ENCODE measurements around the gene SNRK.

DNA sequence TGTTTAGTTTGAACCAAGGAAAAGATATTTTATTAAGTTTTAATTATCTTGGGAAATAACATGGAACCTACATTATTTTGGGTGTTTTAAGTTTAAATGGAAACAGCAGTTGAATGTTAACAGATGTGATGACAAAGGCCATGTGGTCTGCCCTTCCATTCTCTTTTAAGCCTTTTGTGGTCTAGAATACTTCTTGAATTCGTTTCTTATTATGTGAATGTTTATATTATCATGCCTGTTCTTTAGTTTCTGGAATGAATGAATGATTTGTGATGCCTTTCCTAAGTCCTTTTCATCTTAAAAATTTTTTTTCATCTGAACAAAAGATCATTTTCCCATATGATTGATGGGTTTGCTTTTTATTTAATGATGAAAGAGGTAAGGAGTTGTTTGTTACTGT lies 44.6 kb downstream of the SNRK start:
- TF ChIP-seq, protein P1, sequence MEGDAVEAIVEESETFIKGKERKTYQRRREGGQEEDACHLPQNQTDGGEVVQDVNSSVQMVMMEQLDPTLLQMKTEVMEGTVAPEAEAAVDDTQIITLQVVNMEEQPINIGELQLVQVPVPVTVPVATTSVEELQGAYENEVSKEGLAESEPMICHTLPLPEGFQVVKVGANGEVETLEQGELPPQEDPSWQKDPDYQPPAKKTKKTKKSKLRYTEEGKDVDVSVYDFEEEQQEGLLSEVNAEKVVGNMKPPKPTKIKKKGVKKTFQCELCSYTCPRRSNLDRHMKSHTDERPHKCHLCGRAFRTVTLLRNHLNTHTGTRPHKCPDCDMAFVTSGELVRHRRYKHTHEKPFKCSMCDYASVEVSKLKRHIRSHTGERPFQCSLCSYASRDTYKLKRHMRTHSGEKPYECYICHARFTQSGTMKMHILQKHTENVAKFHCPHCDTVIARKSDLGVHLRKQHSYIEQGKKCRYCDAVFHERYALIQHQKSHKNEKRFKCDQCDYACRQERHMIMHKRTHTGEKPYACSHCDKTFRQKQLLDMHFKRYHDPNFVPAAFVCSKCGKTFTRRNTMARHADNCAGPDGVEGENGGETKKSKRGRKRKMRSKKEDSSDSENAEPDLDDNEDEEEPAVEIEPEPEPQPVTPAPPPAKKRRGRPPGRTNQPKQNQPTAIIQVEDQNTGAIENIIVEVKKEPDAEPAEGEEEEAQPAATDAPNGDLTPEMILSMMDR (conservative IDR thresholded peaks at IDR 0.05; ENCODE audit: low read depth, low read length): no peak
- TF ChIP-seq EZH2 (IDR thresholded peaks at IDR 0.05; ENCODE audit: borderline replicate concordance, low read depth, low read length, poor library complexity, severe bottlenecking): no peak

Measured in A673 (cell line).